WTC11 (cell line): ENCODE data around the gene CRAT. TPM values are rescaled to one million over a fixed set of nuclear protein-coding genes. Genes with fewer than 3 reads are reported as not detected.

Experiments
- ATAC-seq: fragments of 200-7000 bp; cut with Tn5 transposase; 2 replicates; pipeline ENCODE4 v1.10.0; 2021; ENCODE audit warnings: mild to moderate bottlenecking, moderate library complexity
- CTCF ChIA-PET: fragments of 300-600 bp; sonication (Branson Sonifier 250); formaldehyde crosslinking; loops from one replicate; lab custom pipeline; 2021; ENCODE audit warnings: antibody characterized with exemption; lab: Charles Lee
- POLR2A ChIA-PET: fragments of 350-600 bp; sonication (Branson Sonifier 250); formaldehyde crosslinking; loops from one replicate; lab custom pipeline; 2021; ENCODE audit warnings: antibody characterized with exemption; lab: Charles Lee
- DNase-seq: peaks from one replicate; pipeline ENCODE4 v3.0.0; 2021; ENCODE audit warnings: low spot score
- H3K27ac Mint-ChIP-seq: 2 replicates; pipeline ENCODE4 v1.8.0; 2021; ENCODE audit warnings: mixed read lengths
- H3K27me3 Mint-ChIP-seq: 2 replicates; pipeline ENCODE4 v1.8.0; 2021; ENCODE audit warnings: low read depth, mild to moderate bottlenecking, moderate library complexity, mixed read lengths
- H3K36me3 Mint-ChIP-seq: 2 replicates; pipeline ENCODE4 v1.8.0; 2021; ENCODE audit warnings: mixed read lengths
- H3K4me1 Mint-ChIP-seq: 2 replicates; pipeline ENCODE4 v1.8.0; 2022; ENCODE audit warnings: mixed read lengths
- H3K4me3 Mint-ChIP-seq: 2 replicates; pipeline ENCODE4 v1.8.0; 2021; ENCODE audit warnings: mild to moderate bottlenecking, moderate library complexity, mixed read lengths
- H3K9me3 Mint-ChIP-seq: 2 replicates; pipeline ENCODE4 v1.8.0; 2021; ENCODE audit warnings: mixed read lengths
- ATF1 ChIP-seq: sonication (generic); formaldehyde crosslinking; IDR thresholded peaks from 2 replicates; pipeline ENCODE4 v1.8.1; 2023; ENCODE audit warnings: mild to moderate bottlenecking, moderate library complexity, missing genetic modification reagents
- ATF6 ChIP-seq: sonication (generic); formaldehyde crosslinking; IDR thresholded peaks from 2 replicates; pipeline ENCODE4 v1.8.1; 2023; ENCODE audit warnings: mild to moderate bottlenecking, missing genetic modification reagents
- CREB1 ChIP-seq: sonication (generic); formaldehyde crosslinking; IDR thresholded peaks from 2 replicates; pipeline ENCODE4 v1.8.0; 2023; ENCODE audit warnings: mild to moderate bottlenecking, missing genetic modification reagents
- GRHL2 ChIP-seq: fragments of 250-450 bp; sonication (Bioruptor Pico); IDR thresholded peaks from 2 replicates; pipeline ENCODE4 v1.8.0; 2022; ENCODE audit warnings: mild to moderate bottlenecking, moderate library complexity; ENCODE audit not compliant: insufficient replicate concordance, severe bottlenecking
- GTF2I ChIP-seq: fragments of 250-450 bp; sonication (Bioruptor Pico); conservative IDR thresholded peaks from 2 replicates; pipeline ENCODE4 v1.4.0; 2021; ENCODE audit warnings: mild to moderate bottlenecking
- MLX ChIP-seq: sonication (generic); formaldehyde crosslinking; IDR thresholded peaks from 2 replicates; pipeline ENCODE4 v1.8.1; 2023; ENCODE audit warnings: mild to moderate bottlenecking, missing genetic modification reagents, moderate library complexity
- ZBTB21 ChIP-seq: sonication (generic); formaldehyde crosslinking; IDR thresholded peaks from 2 replicates; pipeline ENCODE4 v1.8.1; 2023; ENCODE audit warnings: mild to moderate bottlenecking, missing genetic modification reagents, borderline replicate concordance
- ZNF138 ChIP-seq: sonication (generic); formaldehyde crosslinking; conservative IDR thresholded peaks from 2 replicates; pipeline ENCODE4 v1.8.1; 2022; ENCODE audit warnings: mild to moderate bottlenecking, moderate library complexity, missing genetic modification reagents
- ZNF263 ChIP-seq: sonication (generic); formaldehyde crosslinking; IDR thresholded peaks from 2 replicates; pipeline ENCODE4 v1.8.1; 2022; ENCODE audit warnings: low read depth, mild to moderate bottlenecking, moderate library complexity, missing genetic modification reagents
- ZNF423 ChIP-seq: fragments of 250-450 bp; sonication (Bioruptor Pico); IDR thresholded peaks from 2 replicates; pipeline ENCODE4 v2.1.2; 2022; ENCODE audit warnings: mild to moderate bottlenecking, moderate library complexity
- total RNA-seq: library from RNA; stranded (reverse); gene quantifications from 3 replicates; pipeline ENCODE4 v1.2.3, GENCODE V29; 2021
- TF ChIP-seq, protein P1 (sequence below): sonication (generic); formaldehyde crosslinking; IDR thresholded peaks from 2 replicates; pipeline ENCODE4 v1.8.1; 2022; ENCODE audit warnings: low read depth, mild to moderate bottlenecking, moderate library complexity, missing genetic modification reagents, borderline replicate concordance
- TF ChIP-seq, protein P2 (sequence below): fragments of 250-450 bp; sonication (Bioruptor Pico); conservative IDR thresholded peaks from 2 replicates; pipeline ENCODE4 v1.9.0; 2021; ENCODE audit warnings: mild to moderate bottlenecking
- TF ChIP-seq, protein P3 (sequence below): fragments of 250-450 bp; sonication (Bioruptor Pico); IDR thresholded peaks from 2 replicates; pipeline ENCODE4 v1.9.0; 2021; ENCODE audit warnings: mild to moderate bottlenecking, borderline replicate concordance

CRAT gene
- total RNA-seq, 1 experiment from 2014 or later: 17.2 TPM

GRCh38 chr9:129094387-129095169, 16.0 kb downstream of the CRAT start:
- CTCF ChIA-PET: interaction anchor here (0.8 to 1.3 kb wide), 2 partner anchors 8 to 47 kb away, joined by 4 read pairs; no protein-coding TSS in a partner anchor
- H3K36me3 Mint-ChIP-seq: peaks cover 7% of the 10 kb centered on the region; the same call in 1 of the 2 replicates
- TF ChIP-seq ZNF423 (CRISPR knock-in tag) (no peak), CREB1 (CRISPR knock-in tag) (no peak), ZNF263 (no peak), ZBTB21 (CRISPR knock-in tag) (no peak), ATF6 (CRISPR knock-in tag) (no peak), GTF2I (CRISPR knock-in tag) (no peak), MLX (no peak), ATF1 (CRISPR knock-in tag) (no peak), ZNF138 (CRISPR knock-in tag) (no peak), GRHL2 (CRISPR knock-in tag) (no peak)
- TF ChIP-seq, protein P1, sequence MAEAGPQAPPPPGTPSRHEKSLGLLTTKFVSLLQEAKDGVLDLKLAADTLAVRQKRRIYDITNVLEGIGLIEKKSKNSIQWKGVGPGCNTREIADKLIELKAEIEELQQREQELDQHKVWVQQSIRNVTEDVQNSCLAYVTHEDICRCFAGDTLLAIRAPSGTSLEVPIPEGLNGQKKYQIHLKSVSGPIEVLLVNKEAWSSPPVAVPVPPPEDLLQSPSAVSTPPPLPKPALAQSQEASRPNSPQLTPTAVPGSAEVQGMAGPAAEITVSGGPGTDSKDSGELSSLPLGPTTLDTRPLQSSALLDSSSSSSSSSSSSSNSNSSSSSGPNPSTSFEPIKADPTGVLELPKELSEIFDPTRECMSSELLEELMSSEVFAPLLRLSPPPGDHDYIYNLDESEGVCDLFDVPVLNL (CRISPR knock-in tag): no peak
- TF ChIP-seq, protein P2, sequence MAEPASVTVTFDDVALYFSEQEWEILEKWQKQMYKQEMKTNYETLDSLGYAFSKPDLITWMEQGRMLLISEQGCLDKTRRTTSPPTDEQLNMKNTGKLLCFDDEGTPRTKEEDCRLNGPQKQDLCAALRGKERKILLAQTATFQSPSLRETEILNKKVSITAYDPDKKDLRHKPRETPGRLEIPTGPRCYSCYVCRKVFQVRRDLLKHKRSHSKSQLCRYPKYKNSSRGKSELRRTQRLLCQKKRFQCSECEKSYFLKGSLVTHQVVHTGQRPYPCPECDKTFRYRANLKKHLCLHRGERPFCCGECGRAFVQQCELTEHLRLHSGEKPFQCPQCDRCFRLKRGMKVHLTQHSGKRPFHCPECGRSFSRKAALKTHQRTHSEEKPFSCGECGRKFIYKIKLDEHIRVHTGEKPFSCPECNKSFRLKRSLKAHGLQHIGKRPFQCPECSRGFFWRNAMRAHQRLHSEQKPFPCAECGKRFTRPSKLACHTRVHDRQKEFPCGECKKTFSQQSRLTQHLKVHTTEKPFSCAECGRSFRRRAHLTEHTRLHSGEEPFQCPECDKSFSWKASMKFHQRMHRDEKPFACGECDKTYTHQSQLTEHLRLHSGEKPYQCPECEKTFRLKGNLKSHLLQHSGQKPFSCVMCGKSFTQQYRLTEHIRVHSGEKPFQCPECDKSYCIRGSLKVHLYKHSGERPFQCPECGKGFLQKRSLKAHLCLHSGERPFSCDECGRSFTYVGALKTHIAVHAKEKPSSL (CRISPR knock-in tag): no peak
- TF ChIP-seq, protein P3, sequence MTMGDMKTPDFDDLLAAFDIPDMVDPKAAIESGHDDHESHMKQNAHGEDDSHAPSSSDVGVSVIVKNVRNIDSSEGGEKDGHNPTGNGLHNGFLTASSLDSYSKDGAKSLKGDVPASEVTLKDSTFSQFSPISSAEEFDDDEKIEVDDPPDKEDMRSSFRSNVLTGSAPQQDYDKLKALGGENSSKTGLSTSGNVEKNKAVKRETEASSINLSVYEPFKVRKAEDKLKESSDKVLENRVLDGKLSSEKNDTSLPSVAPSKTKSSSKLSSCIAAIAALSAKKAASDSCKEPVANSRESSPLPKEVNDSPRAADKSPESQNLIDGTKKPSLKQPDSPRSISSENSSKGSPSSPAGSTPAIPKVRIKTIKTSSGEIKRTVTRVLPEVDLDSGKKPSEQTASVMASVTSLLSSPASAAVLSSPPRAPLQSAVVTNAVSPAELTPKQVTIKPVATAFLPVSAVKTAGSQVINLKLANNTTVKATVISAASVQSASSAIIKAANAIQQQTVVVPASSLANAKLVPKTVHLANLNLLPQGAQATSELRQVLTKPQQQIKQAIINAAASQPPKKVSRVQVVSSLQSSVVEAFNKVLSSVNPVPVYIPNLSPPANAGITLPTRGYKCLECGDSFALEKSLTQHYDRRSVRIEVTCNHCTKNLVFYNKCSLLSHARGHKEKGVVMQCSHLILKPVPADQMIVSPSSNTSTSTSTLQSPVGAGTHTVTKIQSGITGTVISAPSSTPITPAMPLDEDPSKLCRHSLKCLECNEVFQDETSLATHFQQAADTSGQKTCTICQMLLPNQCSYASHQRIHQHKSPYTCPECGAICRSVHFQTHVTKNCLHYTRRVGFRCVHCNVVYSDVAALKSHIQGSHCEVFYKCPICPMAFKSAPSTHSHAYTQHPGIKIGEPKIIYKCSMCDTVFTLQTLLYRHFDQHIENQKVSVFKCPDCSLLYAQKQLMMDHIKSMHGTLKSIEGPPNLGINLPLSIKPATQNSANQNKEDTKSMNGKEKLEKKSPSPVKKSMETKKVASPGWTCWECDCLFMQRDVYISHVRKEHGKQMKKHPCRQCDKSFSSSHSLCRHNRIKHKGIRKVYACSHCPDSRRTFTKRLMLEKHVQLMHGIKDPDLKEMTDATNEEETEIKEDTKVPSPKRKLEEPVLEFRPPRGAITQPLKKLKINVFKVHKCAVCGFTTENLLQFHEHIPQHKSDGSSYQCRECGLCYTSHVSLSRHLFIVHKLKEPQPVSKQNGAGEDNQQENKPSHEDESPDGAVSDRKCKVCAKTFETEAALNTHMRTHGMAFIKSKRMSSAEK (CRISPR knock-in tag): no peak
- H3K4me3 Mint-ChIP-seq: no peak overlapping the region
- POLR2A ChIA-PET: no interaction called here
- no peaks in the 10 kb centered on the region for H3K4me1 Mint-ChIP-seq
- DNase-seq (no peak), ATAC-seq (no peak)
- no peaks in the 10 kb centered on the region for H3K9me3 Mint-ChIP-seq
- H3K27me3 Mint-ChIP-seq: no peaks in the 10 kb centered on the region
- H3K27ac Mint-ChIP-seq: no peak overlapping the region
